Measurements from ENCODE around the gene AKAP11.

GRCh38 chr13:42266473-42266872, 5.5 kb upstream of the AKAP11 start:
- TF ChIP-seq POLR2A (IDR thresholded peaks at IDR 0.05) = no peak
- TF ChIP-seq, protein P1, sequence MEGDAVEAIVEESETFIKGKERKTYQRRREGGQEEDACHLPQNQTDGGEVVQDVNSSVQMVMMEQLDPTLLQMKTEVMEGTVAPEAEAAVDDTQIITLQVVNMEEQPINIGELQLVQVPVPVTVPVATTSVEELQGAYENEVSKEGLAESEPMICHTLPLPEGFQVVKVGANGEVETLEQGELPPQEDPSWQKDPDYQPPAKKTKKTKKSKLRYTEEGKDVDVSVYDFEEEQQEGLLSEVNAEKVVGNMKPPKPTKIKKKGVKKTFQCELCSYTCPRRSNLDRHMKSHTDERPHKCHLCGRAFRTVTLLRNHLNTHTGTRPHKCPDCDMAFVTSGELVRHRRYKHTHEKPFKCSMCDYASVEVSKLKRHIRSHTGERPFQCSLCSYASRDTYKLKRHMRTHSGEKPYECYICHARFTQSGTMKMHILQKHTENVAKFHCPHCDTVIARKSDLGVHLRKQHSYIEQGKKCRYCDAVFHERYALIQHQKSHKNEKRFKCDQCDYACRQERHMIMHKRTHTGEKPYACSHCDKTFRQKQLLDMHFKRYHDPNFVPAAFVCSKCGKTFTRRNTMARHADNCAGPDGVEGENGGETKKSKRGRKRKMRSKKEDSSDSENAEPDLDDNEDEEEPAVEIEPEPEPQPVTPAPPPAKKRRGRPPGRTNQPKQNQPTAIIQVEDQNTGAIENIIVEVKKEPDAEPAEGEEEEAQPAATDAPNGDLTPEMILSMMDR (IDR thresholded peaks at IDR 0.05) = no peak

Data from lower leg skin (tissue), 3 donors.